GM12872 (cell line): ENCODE measurements around the gene LDLRAD3.

Experiments used
- CTCF ChIP-seq: IDR thresholded peaks from 3 replicates; pipeline ENCODE4 v1.5.1; 2011; ENCODE audit warnings: low read depth, mild to moderate bottlenecking, low read length, moderate library complexity; ENCODE audit not compliant: insufficient read depth

The LDLRAD3 gene

DNA sequence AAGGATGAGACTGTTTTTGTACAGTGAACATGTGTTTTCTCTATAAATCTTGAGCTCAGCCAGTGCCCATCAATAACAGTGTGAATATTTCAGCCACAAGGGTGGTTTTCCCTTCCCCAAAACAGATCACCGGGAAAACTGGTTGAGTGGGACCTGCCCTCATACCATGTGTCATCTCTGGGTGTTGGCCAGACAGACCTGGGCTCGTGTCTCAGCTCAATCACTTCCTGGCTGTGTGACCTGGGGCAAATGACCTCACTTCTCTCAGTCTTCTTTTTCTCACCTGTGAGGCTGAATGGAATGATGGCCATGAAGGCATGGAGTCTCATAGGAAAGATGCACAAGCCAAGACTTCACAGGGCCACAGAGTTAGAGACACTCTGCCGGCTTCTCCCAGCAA, 270.6 kb downstream of the LDLRAD3 start:
- TF ChIP-seq CTCF: no peak

- no peak for TF ChIP-seq CTCF
Measured at GRCh38 chr11:36214976-36215692, 271.3 kb downstream of the LDLRAD3 start.

GRCh38 chr11:36215693-36216060, 271.8 kb downstream of the LDLRAD3 start:
- no peak for TF ChIP-seq CTCF

DNA sequence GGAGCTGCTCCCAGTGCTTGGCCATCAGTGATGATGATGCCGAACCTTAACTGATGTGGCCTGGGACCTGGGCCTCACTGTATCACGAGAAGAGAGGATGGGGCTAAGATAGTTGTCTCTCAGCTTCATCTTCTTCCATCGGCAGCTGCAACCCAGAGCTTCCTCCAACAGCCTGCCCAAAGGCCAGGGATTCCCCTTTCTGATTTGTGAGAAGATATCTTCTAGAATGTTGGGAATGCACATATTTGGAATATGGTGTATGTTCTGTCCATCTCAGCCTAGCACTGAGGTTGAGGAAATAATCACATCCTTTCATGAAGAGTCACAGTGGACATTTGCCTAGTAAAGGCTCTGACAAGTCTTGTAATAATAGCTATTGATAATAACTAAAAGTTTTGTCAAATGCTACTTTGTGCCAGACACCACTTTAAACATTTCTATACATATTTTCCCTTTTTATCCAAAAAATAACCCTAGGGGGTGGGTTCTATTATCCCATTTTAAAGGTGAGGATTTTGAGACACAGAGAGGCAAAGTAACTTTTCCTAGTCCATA, 272.3 kb downstream of the LDLRAD3 start:
- no peak for TF ChIP-seq CTCF

GRCh38 chr11:36218283-36218921, 274.5 kb downstream of the LDLRAD3 start:
- no peak for TF ChIP-seq CTCF

DNA sequence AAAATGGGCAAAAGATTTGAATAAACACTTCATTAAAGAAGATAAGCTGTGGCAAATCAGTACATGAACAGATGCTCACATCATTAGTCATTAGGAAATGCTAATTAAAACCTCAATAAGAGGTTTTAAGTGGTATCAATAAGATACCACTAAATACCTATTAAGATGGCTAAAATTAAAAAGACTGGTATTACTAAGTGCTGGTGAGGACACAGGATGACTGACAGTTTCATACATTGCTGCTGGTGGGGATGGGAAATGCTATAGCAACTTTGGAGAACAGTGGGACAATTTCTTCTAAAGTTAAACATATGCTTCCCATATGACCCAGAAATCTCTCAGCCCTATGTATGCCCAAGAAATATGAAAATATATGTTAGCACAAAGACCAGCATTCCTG, 276.1 kb downstream of the LDLRAD3 start:
- no peak for TF ChIP-seq CTCF

DNA sequence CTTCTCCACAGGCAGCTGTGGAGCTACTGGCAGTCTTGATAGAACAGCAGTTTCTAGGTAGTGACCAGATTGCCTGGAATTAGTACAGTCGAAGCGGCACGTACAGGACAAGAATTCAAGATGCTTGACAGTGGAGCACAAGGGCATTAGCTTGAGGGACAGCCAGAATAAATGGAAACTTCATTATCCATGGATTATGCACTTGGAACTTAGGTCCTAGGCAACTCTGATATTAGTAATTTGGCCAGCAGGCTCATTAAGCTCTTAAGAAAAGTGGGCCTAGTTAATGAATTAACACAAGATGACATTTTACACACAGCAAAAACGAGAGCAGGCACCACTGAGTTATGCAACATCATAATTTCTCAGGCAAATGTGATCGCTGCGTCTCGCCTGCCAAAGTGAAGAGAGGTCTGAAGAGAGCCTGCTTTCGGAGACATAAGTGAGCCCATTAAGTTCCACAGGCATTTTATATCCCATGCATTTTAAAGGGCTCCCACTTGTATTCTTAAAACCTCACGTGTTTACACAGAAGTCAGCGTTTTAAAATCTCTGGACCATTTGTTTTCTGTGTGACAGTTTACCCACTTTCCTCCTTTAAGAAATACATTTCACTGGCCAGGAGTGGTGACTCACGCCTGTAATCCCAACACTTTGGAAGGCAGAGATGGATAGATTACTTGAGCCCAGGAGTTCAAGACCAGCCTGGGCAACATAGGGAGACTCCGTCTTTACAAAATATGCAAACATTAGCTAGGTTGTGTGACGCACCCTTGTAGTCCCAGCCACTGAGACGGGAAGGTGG, 279.2 kb downstream of the LDLRAD3 start:
- TF ChIP-seq CTCF: no peak
